ENCODE measurements around the gene TNNT1.
"Not testable (repeated sequence)": the region's sequence is repeated elsewhere in the genome, so short reads cannot be mapped to it uniquely, and the experiment has no call there.

The TNNT1 gene

DNA sequence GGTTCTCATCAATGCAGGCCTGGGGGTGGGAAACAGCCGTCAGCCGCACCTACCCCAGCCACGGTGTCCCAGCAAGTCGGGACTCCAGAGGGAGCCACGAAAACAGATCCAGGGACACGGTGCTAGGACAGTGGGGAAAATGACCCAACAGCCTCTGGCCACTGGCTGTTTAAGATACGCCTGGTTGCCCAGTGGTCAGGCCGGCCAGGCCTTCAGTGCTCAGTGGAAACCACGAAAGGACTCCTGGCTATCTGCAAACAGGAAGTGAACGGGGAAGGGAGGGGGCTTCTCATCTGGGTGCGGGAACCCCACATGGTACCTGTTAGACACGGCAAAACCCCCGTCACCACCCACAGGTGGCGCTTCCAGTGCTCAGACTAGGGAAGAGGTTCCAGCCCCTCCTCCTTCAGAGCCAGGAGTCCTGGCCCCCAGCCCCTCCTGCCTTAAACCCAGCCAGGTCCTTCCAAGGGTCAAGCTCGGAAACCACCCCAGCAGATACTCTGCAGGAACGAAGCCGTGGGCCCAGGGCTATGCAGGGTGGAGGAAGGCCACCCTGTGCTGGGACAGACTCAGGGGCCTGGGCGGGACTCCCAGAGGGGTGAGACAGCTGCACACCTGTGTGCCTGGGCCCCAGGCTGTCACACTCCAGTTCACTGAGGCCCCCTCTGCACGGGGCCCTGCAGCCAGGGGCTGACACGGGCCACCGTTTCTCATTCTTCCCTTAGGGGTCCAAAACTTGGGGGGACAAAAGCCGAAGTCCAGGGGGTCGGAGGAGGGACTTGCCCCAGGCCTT is 36.0 kb downstream of the TNNT1 start:
- no peak for DNase-seq (ENCODE audit: low read depth in 1 of 2, low spot score in 1 of 2)

DNA sequence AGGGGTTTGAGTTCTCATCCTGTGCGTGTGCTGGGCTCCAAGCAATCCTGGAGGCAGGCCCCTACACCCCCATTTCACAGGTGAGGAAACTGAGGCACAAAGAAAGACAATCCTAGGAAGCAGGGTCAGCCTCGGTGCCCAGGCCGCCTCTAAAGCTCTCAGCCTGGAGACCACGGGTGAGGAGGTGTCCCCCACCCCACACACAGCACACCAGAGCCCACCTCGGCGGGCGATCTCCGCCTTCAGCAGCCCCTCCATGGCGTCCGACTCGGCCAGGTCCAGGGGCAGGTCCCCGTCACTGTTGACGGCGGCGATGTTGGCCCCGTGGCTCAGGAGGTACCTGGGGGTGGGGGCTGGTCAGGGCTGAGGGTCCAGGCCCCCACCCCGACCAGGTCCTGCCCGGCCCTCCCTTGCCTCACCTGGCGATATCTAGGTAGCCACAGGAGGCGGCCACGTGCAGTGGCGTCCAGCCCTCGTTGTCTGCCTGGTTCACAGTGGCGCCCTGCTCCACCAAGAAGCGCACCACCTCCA is 36.7 kb downstream of the TNNT1 start:
- DNase-seq (ENCODE audit: low read depth in 1 of 2, low spot score in 1 of 2): no peak

DNA sequence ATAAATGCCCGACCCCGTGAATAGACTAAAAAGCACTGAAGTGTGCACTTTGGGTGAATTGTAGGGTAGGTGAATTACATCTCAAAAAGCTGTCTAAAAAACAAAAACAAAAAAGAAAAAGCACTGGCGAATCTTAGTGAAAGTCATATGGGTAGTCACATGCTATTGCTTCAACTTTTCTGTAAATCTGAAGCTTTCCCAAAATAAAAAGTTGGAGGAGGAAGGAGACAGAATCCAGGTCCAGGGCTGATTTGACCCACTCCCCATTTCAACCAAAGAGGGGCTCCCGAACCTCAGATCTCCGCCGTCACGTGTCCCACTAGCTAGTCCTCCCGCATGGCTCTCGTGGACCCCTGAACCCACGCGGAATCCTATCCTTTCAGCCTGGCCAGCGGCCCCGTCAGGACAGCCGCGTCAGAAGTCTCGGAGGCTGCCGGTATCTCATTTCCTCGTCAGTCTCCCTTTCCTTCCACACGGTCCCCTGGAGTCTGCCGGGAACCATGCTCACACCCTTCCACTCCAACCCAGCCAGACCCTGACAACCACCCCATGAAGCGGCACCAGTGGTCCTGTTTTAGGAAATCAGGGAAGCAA is 37.7 kb downstream of the TNNT1 start:
- DNase-seq (ENCODE audit: low read depth in 1 of 2, low spot score in 1 of 2): no peak

DNA sequence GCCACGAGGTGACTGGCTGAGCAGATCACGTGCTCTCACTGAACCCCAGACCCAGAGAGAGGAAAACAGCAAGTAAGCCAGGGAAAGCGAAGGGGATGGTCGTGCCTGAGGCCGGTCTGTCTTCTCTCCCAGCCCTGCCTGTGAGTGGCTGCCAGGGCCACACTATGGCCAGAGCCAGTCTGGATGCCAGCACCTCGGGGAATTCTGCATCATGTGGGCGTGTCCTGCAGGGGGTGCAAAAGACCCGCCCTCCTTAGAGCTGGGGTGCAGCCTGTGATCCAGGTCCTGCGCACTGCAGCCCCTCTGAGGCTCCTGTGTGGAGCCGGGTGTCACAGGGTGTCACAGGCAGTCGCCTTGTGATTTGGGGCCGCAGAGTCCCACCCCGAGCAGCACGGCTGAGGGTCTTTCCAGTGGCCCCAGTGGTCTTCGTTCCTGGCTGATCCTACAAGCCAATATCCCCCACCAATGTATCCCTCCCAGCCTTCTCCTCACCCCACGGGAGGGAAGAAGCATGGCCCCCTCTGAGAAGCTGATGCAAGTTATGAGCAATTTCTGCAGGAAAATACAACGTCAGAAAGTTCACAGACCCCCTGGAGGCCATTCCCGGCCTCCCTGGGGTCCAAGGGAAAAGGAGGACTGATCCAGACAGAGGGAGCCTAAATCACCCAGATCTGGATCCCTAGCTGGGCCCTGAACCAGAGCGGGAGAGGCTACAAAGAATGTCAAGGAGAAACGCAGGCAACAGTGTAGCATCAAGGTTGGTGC is 39.3 kb downstream of the TNNT1 start:
- no peak for DNase-seq (ENCODE audit: low read depth in 1 of 2, low spot score in 1 of 2)

DNA sequence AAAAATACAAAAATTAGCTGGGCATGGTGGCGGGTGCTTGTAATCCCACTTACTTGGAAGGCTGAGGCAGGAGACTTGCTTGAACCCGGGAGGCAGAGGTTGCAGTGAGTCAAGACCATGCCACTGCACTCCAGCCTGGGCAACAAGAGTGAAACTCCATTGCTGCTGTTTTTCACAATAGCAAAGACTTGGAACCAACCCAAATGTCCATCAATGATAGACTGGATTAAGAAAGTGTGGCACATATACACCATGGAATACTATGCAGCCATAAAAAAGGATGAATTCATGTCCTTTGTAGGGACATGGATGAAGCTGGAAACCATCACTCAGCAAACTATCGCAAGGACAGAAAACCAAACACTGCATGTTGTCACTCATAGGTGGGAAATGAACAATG is 41.8 kb downstream of the TNNT1 start:
- not testable (repeated sequence) for DNase-seq (ENCODE audit: low read depth in 1 of 2, low spot score in 1 of 2)

DNA sequence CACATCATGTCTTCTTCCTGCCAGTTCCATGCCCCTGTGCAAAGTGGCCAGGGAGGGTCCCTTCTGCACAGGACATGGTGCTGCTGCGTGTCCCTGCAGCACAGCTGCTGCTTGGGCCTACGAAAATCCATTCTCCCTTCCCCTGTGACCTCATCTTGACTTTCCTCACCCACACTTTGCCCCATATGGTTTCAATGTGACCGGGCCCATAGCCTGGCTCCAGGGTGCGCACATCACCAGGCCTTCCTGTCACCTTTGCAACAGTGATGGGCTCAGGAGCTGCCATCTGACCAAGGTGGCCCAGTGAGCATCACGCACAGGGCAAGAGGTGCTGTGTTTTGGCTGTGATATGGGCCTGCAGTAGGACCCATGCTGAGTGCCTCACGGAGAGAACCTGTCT is 42.4 kb downstream of the TNNT1 start:
- DNase-seq (ENCODE audit: low read depth in 1 of 2, low spot score in 1 of 2): no peak

DNA sequence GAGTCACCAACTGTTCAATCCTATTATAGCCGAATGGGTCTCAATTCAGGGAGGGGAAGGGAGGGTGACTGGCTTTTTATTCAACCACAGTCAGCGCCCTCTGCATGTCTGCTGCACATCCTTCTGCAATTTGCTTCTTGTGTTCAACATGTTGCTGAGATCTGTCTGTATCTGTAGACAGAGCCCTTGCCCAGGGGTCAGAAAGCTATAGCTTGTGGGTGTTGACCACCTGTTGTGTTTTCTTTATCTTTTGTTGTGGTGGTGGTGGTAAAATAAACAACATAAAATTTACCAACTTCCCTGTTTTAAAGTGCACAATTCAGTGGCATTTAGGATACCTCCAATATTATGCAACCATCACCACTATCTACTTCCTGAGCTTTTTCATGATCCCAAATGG is 43.8 kb downstream of the TNNT1 start:
- DNase-seq (ENCODE audit: low read depth in 1 of 2, low spot score in 1 of 2): no peak

DNA sequence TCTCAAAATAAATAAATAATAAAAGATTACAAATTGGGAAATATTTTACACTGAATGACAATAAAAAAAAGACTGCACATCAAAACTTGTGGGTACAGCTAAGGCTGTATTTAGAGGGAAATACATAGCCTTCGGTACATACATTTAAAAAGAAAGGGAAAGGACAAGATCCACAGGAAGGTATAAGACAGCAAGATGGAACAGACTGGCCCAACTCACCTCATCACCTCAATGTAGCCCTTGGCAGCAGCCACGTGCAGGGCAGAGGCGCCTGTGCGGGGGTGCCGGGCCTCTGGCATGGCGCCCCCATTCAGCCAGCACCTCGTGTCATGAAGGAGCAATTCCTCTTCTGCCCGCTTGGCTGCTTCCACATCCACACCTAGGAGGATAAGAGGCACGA is 45.8 kb downstream of the TNNT1 start:
- no peak for DNase-seq (ENCODE audit: low read depth in 1 of 2, low spot score in 1 of 2)

DNA sequence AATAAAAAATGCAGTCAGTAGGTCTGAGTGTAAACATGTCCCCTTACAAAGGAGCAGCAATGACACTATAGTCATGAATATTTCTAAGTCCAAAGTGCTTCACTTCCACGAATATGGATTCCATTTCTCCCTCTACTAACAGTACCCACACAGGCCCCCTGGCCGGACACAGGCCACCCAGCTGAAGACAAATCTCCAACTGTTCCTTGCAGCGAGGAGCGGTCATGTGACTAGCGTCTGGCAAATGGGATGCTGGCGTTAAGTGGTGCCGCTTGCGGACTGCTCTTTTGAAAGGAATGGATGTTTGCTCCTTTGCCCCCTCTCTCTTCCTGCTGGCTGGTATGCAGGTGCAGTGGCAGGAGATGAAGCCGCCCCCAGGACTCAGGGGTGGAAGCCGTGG is 47.7 kb downstream of the TNNT1 start:
- DNase-seq (ENCODE audit: low read depth in 1 of 2, low spot score in 1 of 2): no peak

DNA sequence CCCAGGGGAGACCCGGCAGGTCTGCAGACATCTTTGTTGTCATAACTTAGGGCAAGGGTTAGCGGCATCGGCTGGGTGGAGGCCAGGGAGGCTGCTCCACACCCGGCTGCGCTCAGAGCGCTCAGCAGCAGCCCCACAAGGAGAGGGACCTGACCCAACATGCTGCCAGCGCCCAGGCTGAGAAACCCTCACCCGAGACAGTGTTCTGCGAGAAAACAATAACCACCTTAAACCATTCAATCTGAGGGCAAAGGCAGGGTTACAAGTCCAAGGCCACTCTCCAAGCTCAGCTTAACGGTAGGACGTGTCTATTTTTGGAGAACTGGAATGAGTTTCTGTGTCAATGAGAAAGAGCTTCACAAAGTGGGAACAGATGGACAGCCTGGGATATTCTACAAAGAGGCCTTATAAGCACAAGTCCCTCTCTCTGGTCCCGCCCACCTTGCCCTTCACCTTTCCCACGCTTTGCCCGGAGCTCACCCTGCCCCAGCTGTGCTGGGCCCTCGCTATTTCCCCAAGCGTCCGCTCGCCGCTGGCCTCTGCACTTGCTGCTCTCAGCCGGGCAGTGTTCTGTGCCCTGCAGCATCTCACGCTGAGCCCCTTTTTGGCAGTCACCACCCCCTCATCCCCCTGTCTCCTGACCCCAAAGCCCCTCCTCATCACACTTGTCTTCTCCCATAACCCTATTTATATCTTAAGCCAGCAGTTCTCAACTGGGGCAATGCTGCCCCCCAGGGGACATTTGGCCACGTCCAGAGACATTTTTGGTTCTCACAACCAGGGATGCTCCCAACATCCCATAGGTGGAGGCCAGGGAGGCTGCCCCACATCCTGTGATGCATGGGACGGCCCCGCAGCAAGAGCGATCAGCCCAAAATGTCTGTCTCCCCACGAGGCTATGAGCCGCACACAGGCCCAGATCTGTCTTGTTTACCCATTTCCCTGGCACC is 49.2 kb downstream of the TNNT1 start:
- DNase-seq (ENCODE audit: low read depth in 1 of 2, low spot score in 1 of 2): no peak

DNA sequence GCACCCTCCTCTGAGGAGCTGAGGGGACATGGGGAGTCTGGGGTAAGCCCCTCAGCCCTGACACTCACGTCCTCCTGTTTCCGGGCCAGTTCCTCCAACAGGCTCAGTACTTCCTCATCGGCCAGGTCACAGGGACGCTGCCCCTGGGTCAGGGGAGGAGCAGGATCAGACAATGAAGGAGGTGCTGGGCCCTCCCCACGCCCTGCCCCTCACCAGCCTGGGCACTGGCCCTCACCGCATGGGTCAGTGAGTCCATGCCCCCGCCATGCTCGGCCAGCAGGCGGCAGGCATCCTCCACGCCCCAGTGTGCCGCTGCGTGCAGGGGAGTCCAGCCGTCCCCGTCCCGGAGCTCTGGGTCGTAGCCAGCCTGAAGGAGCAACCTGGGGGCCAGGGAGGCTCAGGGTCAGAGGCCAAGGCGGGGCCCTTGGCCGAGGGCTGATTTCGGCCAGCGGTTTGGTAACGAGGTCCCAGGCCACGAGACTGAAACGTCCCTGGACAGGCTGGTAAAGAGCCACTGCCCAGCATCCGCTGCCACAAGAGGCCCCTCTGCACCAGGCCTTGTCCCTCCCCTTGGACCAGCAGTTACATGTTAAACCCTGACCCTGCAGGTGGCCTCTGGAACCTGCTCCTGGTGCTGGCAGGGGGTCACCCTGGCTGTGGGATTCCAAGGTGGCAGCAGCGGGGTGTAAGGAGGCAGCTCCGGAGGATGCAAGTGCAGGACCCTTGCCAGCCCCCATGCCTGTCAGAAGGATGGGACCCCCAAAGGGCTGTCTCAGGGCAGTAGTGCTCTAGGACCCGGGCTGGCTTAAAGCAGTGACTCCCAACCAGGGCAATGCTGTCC is 50.1 kb downstream of the TNNT1 start:
- no peak for DNase-seq (ENCODE audit: low read depth in 1 of 2, low spot score in 1 of 2)

DNA sequence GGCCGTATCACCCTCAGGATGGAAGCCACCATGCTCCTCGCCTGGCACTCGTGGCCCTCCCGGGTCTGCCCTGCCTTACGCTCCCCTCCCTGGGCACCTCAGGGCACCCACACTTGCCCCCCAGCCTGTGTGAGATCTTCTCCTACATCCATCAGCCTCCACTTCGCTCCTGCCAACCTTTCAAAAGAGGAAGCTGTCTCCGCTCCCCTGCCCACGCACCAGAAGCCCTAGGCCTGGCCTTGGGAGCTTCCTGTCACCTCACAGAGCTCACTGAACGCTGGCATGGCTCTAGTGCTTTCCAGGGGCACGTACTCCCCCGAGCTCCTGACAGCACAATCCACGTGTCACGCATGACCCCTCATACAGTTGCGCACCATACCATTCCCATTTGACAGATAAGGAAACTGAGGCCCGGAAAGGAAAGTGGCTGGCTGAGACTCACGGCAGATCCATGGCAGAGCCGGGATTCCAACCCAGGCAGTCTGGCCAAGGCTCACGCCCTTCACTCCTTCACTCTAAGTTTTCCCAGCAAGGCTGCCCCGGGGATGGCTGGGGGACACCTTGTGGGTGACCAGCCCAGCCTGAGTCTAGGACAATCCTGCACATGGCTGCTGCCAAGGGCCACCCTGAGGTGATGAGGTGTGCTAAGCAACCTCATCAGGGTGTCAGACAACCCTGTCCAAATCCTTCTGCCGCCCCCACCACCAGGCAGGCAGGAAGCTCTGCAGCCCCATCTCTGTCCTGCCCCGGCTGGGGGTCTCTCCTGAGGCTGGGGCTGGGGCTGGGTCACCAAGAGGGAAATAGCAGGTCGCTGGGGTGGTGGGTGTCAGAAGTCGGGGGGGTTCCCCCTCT is 50.9 kb downstream of the TNNT1 start:
- no peak for DNase-seq (ENCODE audit: low read depth in 1 of 2, low spot score in 1 of 2)

DNA sequence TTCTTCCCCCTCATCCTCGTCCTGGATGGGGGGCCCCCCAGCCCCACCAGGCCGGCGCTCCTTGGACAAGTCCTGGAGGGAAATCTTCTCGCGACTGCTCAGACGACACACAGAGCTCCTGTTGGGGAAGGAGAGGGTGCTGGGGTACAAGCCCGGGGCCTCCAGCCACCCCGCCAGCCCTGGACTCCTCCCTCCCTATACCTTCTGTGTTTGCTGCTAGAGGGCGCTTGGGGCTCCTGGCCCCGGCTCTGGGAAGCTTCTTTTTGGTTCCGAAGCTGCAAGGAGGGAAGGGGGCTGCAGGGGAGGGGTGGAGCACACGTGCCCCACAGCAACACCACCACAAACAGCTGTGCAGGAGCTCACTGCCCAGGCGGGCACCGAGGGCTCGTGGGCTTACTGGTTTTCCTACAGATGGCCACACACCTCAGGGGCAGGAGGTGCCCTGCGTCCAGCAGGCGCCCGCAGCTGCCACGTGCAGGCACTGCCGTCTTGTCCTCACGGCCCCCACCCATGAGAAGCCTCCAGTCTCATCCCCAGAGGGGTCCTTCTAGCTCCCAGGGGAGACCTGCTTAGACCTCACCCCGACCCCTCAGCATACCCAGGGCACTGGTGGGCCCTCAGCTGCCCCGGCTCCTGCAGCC is 52.8 kb downstream of the TNNT1 start:
- no peak for DNase-seq (ENCODE audit: low read depth in 1 of 2, low spot score in 1 of 2)

DNA sequence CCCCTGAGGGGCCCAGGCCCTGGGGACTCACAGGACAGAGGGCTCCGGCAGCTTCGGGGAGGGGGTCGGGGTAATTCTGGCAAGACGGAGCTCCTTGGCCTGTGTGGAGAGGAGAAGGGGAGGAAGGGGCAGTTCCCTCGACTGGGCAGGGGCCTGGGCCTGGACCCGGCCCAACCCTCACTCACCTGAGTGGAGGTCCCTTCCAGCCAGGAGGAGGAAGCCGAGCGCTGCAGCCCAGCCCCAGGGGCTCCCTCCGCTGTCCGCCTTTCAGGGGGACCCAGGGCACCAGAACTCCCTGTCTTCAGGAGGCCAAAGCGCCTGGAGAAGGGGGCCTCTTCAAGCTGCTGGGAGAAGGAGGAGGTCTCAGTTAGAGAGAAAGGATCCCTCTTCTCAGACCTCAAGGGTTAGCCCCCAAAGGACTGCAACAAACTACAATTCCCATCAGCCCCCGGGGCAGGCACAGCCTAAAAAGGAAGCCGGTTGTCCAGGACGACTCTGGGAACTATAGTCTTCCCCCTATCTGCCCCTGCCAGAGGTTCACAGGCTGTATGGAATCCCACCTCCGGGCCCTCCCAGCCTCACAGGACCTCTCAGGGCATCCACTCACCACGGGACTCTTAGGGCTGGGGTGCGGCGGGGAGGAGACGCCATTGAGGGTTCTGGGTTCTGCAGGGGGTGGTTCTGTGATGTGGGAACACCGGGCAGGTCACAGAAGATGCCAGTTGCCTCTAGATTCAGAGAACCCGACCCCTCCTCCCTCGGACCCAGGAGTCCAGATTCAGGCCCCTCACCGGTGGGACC is 53.5 kb downstream of the TNNT1 start:
- no peak for DNase-seq (ENCODE audit: low read depth in 1 of 2, low spot score in 1 of 2)

DNA sequence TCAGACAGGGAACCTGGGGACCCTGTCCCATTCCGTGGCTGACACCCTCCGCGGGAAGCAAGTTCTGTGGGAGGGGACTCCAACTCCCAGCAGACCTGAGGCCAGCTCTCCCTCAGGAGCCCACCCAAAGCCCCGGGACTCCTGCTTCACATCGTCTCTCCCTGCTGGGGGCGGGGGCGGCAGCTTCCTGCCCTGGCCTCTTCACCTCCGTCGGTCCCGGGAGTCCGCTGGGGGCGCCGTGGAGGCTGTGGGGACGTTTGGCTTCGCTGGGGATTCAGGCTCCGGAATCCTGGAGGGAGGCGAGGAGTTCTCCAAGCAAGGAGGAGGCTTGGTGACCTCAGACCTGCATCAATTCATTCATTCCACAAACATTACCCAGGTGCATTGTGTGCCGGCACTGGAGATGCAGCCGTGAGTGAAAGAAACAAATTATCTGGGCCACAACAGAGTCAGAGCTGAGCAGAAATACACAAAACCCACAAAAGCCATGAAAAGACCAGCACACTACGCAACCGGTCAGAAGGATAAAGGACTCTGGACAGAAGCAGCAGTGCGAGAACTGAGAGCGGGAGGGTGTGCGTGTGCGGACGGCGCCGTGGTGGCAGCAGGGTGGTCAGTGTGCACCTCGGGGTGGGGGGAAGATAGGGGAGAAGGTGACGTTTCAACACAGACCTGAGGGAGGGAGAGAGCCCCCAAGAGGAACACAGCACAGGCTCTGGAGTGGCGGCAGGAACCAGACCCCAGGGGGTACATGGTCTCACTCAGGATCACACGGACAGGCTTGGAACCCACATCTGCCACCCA is 54.3 kb downstream of the TNNT1 start:
- no peak for DNase-seq (ENCODE audit: low read depth in 1 of 2, low spot score in 1 of 2)

DNA sequence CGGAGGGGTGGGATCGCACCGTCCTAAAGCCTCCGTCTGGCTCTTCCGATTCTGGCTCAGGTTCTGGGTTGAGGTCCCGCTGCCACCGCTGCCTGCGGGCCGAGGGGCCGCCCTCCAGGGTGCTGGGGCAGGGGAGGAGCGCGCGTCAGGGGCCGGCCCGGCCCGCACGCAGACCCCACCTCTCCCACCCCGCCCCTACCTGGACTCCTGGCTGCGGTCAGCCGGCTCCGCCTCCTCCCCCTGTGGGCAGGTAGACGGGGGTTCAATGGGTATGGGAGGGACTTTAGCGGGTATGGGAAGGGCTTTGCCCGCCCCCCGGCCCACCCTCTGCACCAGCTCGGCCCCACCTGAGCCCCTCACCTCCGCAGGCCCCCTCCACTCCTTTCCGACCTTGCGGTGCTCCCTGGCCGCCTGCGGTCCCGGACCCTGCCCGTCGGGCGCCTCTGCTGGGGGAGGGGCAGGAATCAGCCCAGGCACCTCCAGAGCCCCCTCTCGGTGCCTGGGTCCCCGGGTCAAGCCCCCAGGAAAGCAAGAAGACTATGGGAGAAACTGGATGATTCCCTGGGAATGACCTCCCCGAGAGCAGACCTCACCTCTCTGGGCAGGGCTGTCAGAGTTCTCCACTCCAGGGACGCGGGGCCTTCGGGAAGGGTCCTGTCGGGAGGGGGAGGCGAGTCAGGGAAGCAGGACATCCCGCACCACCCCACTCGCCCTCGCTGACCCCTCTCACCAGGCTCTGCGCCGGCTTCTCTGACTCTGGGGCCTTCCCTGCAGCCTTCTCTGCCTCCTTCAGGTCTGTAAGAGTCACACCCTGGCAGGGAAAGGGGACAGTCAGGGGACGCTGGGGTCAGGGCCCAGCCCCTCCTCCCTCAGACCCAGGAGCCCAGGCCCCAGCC is 56.3 kb downstream of the TNNT1 start:
- DNase-seq (ENCODE audit: low read depth in 1 of 2, low spot score in 1 of 2): no peak
